ENCODE results near the gene DEPDC5.

The DEPDC5 gene

DNA sequence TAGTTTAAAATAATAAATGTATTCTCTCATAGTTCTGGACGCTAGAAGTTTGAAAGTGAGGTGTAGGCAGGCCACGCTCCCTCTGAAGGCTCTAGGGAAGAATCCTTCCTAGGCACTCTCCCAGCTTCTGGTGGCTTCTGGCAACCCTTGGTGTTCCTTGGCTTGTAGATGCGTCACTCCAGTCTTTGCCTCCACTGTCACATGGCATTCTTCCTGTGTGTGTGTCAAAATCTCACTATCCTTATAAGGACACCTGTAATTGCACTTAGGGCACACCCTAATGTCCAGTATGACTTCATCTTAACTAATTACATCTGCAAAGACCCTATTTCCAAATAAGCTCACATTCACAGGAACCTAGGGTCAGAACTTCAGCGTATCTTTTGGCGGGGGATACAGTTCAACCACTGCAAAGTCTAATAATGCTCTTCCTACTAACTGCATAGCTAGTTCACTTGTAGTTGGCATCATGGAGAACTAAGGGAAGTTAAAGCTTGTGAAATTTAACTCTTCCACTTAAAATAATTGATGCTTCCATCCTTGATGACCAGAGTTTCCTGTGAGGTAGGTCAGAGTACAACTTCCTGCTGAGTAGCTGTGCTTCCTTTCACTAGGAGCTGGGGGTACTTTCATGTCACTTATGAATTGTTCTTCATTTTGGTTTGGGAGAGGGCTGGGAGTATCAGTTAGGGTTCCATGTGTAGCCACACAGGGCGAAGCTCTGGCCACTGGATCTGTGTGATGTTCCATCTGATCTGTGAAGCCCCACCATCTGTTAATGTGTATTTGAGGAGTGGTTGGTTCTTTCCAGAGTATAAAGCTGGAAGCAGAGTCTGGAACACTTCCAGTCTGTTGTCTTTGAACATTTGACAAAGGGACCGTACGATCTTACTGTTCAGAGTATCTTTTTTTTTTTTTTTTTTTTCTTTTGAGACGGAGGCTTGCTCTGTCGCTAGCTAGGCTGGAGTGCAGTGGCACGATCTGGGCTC lies 201.0 kb downstream of the DEPDC5 start:
- Histone ChIP-seq H3K9me3 (ENCODE audit: insufficient read depth, low read length, severe bottlenecking) (no peaks in the 10 kb centered on the region), H3K27me3 (ENCODE audit: insufficient read depth, low read length, poor library complexity) (no peaks in the 10 kb centered on the region), H3K27ac (ENCODE audit: low read length) (no peak overlapping the region), H3K4me1 (ENCODE audit: insufficient read depth, low read length) (0 out of 2 replicates have a peak, but pooled peaks cover 5% of the 10 kb centered on the region), H3K79me2 (ENCODE audit: insufficient read depth, low read length) (peaks cover 59% of the 10 kb centered on the region), H3K4me2 (ENCODE audit: insufficient read depth, low read length) (no peak overlapping the region), H3K36me3 (ENCODE audit: insufficient read depth, low read length) (peaks cover 83% of the 10 kb centered on the region), H3K4me3 (ENCODE audit: low read depth in 1 of 2, low read length in 2 of 2) (no peak overlapping the region), H3K9ac (ENCODE audit: low read depth, low read length) (no peak overlapping the region), H4K20me1 (ENCODE audit: insufficient read depth, low read length) (peaks cover 82% of the 10 kb centered on the region), H2AFZ (ENCODE audit: low read depth, low read length) (no peak overlapping the region)
- ATAC-seq (ENCODE audit: insufficient read depth, low read depth) (no peak; the same call in 2 of the 3 replicates), DNase-seq (no peak)
- TF ChIP-seq, protein P1, sequence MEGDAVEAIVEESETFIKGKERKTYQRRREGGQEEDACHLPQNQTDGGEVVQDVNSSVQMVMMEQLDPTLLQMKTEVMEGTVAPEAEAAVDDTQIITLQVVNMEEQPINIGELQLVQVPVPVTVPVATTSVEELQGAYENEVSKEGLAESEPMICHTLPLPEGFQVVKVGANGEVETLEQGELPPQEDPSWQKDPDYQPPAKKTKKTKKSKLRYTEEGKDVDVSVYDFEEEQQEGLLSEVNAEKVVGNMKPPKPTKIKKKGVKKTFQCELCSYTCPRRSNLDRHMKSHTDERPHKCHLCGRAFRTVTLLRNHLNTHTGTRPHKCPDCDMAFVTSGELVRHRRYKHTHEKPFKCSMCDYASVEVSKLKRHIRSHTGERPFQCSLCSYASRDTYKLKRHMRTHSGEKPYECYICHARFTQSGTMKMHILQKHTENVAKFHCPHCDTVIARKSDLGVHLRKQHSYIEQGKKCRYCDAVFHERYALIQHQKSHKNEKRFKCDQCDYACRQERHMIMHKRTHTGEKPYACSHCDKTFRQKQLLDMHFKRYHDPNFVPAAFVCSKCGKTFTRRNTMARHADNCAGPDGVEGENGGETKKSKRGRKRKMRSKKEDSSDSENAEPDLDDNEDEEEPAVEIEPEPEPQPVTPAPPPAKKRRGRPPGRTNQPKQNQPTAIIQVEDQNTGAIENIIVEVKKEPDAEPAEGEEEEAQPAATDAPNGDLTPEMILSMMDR (IDR thresholded peaks at IDR 0.05; ENCODE audit: borderline replicate concordance, extremely low read depth, low read length, poor library complexity, severe bottlenecking), result no peak
- TF ChIP-seq EZH2 (IDR thresholded peaks at IDR 0.05; ENCODE audit: borderline replicate concordance, low read depth, low read length, severe bottlenecking), result no peak

DNA sequence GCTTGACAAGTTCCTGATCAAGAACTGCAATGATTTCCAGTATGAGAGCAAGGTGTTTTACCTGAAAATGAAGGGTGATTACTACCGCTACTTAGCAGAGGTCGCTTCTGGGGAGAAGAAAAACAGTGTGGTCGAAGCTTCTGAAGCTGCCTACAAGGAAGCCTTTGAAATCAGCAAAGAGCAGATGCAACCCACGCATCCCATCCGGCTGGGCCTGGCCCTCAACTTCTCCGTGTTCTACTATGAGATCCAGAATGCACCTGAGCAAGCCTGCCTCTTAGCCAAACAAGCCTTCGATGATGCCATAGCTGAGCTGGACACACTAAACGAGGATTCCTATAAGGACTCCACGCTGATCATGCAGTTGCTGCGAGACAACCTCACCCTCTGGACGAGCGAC lies 202.5 kb downstream of the DEPDC5 start:
- ATAC-seq (ENCODE audit: insufficient read depth, low read depth) (no peak), DNase-seq (no peak)
- Histone ChIP-seq H3K4me2 (ENCODE audit: insufficient read depth, low read length) (no peak overlapping the region), H4K20me1 (ENCODE audit: insufficient read depth, low read length) (peaks cover 69% of the 10 kb centered on the region), H3K4me1 (ENCODE audit: insufficient read depth, low read length) (0 out of 2 replicates have a peak, but pooled peaks cover 5% of the 10 kb centered on the region), H3K79me2 (ENCODE audit: insufficient read depth, low read length) (peaks cover 44% of the 10 kb centered on the region), H3K36me3 (ENCODE audit: insufficient read depth, low read length) (peaks cover 69% of the 10 kb centered on the region), H3K4me3 (ENCODE audit: low read depth in 1 of 2, low read length in 2 of 2) (no peak overlapping the region), H2AFZ (ENCODE audit: low read depth, low read length) (no peak overlapping the region), H3K27me3 (ENCODE audit: insufficient read depth, low read length, poor library complexity) (no peaks in the 10 kb centered on the region), H3K9me3 (ENCODE audit: insufficient read depth, low read length, severe bottlenecking) (no peaks in the 10 kb centered on the region), H3K27ac (ENCODE audit: low read length) (no peak overlapping the region), H3K9ac (ENCODE audit: low read depth, low read length) (no peak overlapping the region)
- TF ChIP-seq, protein P1 (IDR thresholded peaks at IDR 0.05; ENCODE audit: borderline replicate concordance, extremely low read depth, low read length, poor library complexity, severe bottlenecking), result no peak
- no peak for TF ChIP-seq EZH2 (IDR thresholded peaks at IDR 0.05; ENCODE audit: borderline replicate concordance, low read depth, low read length, severe bottlenecking)

Data from DND-41 (cell line).